Measurements from ENCODE around the gene DMD.

Gene DMD

DNA sequence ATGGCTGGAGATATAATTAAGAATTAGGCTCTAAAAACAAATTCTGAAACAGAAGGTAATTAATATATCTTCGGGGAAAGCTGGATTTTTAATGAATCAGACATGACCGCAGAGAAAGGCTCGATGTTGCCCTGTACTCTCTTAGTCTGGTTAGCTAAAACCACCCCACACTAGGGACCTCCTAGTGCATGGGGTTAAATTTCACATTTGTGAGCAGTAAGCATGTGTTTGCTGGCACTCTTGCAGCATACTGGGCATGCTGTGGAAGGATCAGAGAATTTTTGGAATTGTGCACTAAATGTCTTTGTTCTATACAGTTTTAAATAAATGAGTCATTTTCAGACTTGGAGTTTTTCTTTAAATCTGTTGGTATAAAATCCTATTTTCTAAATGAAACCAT lies 1663.9 kb downstream of the DMD start:
- no peaks in the 10 kb centered on the region for H3K9me2 ChIP-seq (replicated peaks; ENCODE audit: insufficient read depth, low read length)
- H3K36me3 ChIP-seq (replicated peaks; ENCODE audit: insufficient read depth, low read length), result no peaks in the 10 kb centered on the region
- no peaks in the 10 kb centered on the region for H3F3A ChIP-seq (ENCODE audit: insufficient read depth, low read length)
- no peaks in the 10 kb centered on the region for H3K79me2 ChIP-seq (ENCODE audit: low read length)
- H3K9ac ChIP-seq (ENCODE audit: low read length), result no peak overlapping the region
- no peaks in the 10 kb centered on the region for H4K20me1 ChIP-seq (ENCODE audit: insufficient read depth, low read length)
- no peaks in the 10 kb centered on the region for H3K4me1 ChIP-seq (ENCODE audit: low read length)
- TF ChIP-seq EZH2 (optimal IDR thresholded peaks at IDR 0.05; ENCODE audit: low read depth, low read length) (no peak), EZH2phosphoT487 (IDR thresholded peaks at IDR 0.05; ENCODE audit: low read length) (no peak)
- TF ChIP-seq, protein P1, sequence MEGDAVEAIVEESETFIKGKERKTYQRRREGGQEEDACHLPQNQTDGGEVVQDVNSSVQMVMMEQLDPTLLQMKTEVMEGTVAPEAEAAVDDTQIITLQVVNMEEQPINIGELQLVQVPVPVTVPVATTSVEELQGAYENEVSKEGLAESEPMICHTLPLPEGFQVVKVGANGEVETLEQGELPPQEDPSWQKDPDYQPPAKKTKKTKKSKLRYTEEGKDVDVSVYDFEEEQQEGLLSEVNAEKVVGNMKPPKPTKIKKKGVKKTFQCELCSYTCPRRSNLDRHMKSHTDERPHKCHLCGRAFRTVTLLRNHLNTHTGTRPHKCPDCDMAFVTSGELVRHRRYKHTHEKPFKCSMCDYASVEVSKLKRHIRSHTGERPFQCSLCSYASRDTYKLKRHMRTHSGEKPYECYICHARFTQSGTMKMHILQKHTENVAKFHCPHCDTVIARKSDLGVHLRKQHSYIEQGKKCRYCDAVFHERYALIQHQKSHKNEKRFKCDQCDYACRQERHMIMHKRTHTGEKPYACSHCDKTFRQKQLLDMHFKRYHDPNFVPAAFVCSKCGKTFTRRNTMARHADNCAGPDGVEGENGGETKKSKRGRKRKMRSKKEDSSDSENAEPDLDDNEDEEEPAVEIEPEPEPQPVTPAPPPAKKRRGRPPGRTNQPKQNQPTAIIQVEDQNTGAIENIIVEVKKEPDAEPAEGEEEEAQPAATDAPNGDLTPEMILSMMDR (IDR thresholded peaks at IDR 0.05; ENCODE audit: low read length), result no peak
- no peak overlapping the region for H3K4me3 ChIP-seq (ENCODE audit: low read length)
- no peaks in the 10 kb centered on the region for H3K9me3 ChIP-seq (replicated peaks; ENCODE audit: insufficient read depth, low read length)
- H3K4me2 ChIP-seq (ENCODE audit: low read depth, low read length), result no peak overlapping the region
- no peak overlapping the region for H3K27ac ChIP-seq (ENCODE audit: low read length)
- H3K27me3 ChIP-seq (replicated peaks; ENCODE audit: insufficient read depth, low read length), result no peaks in the 10 kb centered on the region
- DNase-seq, result no peak
- no peak overlapping the region for H2AFZ ChIP-seq (ENCODE audit: low read length)

GRCh38 chrX:31546126-31546525 lies 1665.2 kb downstream of the DMD start:
- Histone ChIP-seq H3K9me2 (replicated peaks; ENCODE audit: insufficient read depth, low read length) (no peaks in the 10 kb centered on the region), H3K79me2 (ENCODE audit: low read length) (no peaks in the 10 kb centered on the region), H3K4me1 (ENCODE audit: low read length) (no peaks in the 10 kb centered on the region), H3F3A (ENCODE audit: insufficient read depth, low read length) (no peaks in the 10 kb centered on the region), H3K9ac (ENCODE audit: low read length) (no peak overlapping the region), H3K4me3 (ENCODE audit: low read length) (no peak overlapping the region), H2AFZ (ENCODE audit: low read length) (no peak overlapping the region), H3K9me3 (replicated peaks; ENCODE audit: insufficient read depth, low read length) (no peaks in the 10 kb centered on the region), H3K4me2 (ENCODE audit: low read depth, low read length) (no peak overlapping the region), H3K27me3 (replicated peaks; ENCODE audit: insufficient read depth, low read length) (no peaks in the 10 kb centered on the region), H4K20me1 (ENCODE audit: insufficient read depth, low read length) (no peaks in the 10 kb centered on the region), H3K27ac (ENCODE audit: low read length) (no peak overlapping the region), H3K36me3 (replicated peaks; ENCODE audit: insufficient read depth, low read length) (no peaks in the 10 kb centered on the region)
- DNase-seq, result no peak
- TF ChIP-seq, protein P1 (IDR thresholded peaks at IDR 0.05; ENCODE audit: low read length), result no peak
- no peak for TF ChIP-seq EZH2phosphoT487 (IDR thresholded peaks at IDR 0.05; ENCODE audit: low read length)
- TF ChIP-seq EZH2 (optimal IDR thresholded peaks at IDR 0.05; ENCODE audit: low read depth, low read length), result no peak

DNA sequence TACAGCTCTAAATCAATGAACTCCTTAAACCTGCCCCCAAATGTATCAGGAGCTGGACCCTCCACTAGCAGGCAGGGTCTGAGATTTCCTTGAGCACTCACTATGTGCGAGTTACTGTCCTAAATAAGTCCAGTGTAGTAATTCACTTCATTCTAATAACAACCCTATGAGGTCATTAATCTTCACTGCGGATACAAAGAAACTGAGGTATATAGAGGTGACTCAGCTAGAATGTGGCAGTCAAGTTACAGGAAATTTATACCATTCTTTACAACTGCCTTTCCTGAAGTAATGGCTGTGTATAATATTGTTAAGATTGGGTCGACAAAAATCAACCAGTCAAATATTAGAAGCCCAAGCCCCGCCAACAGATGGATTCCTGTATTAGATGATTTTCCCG lies 1665.6 kb downstream of the DMD start:
- no peaks in the 10 kb centered on the region for H4K20me1 ChIP-seq (ENCODE audit: insufficient read depth, low read length)
- no peak for DNase-seq
- H3K79me2 ChIP-seq (ENCODE audit: low read length), result no peaks in the 10 kb centered on the region
- no peaks in the 10 kb centered on the region for H3K9me2 ChIP-seq (replicated peaks; ENCODE audit: insufficient read depth, low read length)
- no peak overlapping the region for H3K4me2 ChIP-seq (ENCODE audit: low read depth, low read length)
- no peaks in the 10 kb centered on the region for H3K36me3 ChIP-seq (replicated peaks; ENCODE audit: insufficient read depth, low read length)
- no peaks in the 10 kb centered on the region for H3K9me3 ChIP-seq (replicated peaks; ENCODE audit: insufficient read depth, low read length)
- no peak overlapping the region for H3K4me3 ChIP-seq (ENCODE audit: low read length)
- H3F3A ChIP-seq (ENCODE audit: insufficient read depth, low read length), result no peaks in the 10 kb centered on the region
- no peak overlapping the region for H3K9ac ChIP-seq (ENCODE audit: low read length)
- H3K4me1 ChIP-seq (ENCODE audit: low read length), result no peaks in the 10 kb centered on the region
- TF ChIP-seq EZH2phosphoT487 (IDR thresholded peaks at IDR 0.05; ENCODE audit: low read length) (no peak), EZH2 (optimal IDR thresholded peaks at IDR 0.05; ENCODE audit: low read depth, low read length) (no peak)
- TF ChIP-seq, protein P1 (IDR thresholded peaks at IDR 0.05; ENCODE audit: low read length), result no peak
- H3K27me3 ChIP-seq (replicated peaks; ENCODE audit: insufficient read depth, low read length), result no peaks in the 10 kb centered on the region
- no peak overlapping the region for H2AFZ ChIP-seq (ENCODE audit: low read length)
- H3K27ac ChIP-seq (ENCODE audit: low read length), result no peak overlapping the region

Data from MM.1S (cell line).